Right atrium auricular region (tissue), 2 donors: Measurements from ENCODE around the gene CACNA1G. TPM values are rescaled to one million over a fixed set of nuclear protein-coding genes. Genes with fewer than 3 reads are reported as not detected.
A peak's percentile ranks its signal among the peaks of the same experiment; 100 is the strongest.

Experiments used
- DNase-seq: peaks from one replicate; pipeline ENCODE4 v3.0.0-alpha.2; 2019; ENCODE audit warnings: low spot score
- H3K27ac ChIP-seq, 2 donors: fragments of 200-600 bp; sonication (generic); 1 replicate in 1 of 2; 2 replicates in 1 of 2; pipeline ENCODE4 v1.5.1; 2016 to 2019
- H3K27me3 ChIP-seq, 2 donors: fragments of 200-600 bp; sonication (generic); one replicate each; pipeline versions ENCODE4 v1.5.1 to v1.6.0; 2017 to 2019
- H3K36me3 ChIP-seq: fragments of 200-600 bp; sonication (generic); one replicate; pipeline ENCODE4 v1.5.1; 2016
- H3K4me1 ChIP-seq, 2 donors: fragments of 200-600 bp; sonication (generic); one replicate each; pipeline versions ENCODE4 v1.5.1 to v1.6.0; 2017 to 2019
- H3K4me3 ChIP-seq, 2 donors: fragments of 200-600 bp; sonication (generic); 1 replicate in 1 of 2; 2 replicates in 1 of 2; pipeline ENCODE4 v1.5.1; 2017 to 2019; ENCODE audit warnings: mild to moderate bottlenecking in 1 of 2, moderate library complexity in 1 of 2
- H3K9me3 ChIP-seq, 2 donors: fragments of 200-600 bp; sonication (generic); one replicate each; pipeline ENCODE4 v1.5.1; 2019
- total RNA-seq, 2 donors: library from RNA; depleted of rRNA; stranded (reverse); fragments of >200 nt; gene quantifications; one replicate each; pipeline ENCODE4 v1.1.0, GENCODE V29; 2016
- TF ChIP-seq, protein P1 (sequence below), 2 donors: fragments of 200-600 bp; sonication (generic); IDR thresholded peaks; one replicate each; pipeline ENCODE4 v1.5.1; 2019; ENCODE audit warnings: antibody characterized with exemption in 2 of 2

CACNA1G gene
- total RNA-seq, 2 donors from 2014 or later, result 4.3 to 6.2 TPM

DNA sequence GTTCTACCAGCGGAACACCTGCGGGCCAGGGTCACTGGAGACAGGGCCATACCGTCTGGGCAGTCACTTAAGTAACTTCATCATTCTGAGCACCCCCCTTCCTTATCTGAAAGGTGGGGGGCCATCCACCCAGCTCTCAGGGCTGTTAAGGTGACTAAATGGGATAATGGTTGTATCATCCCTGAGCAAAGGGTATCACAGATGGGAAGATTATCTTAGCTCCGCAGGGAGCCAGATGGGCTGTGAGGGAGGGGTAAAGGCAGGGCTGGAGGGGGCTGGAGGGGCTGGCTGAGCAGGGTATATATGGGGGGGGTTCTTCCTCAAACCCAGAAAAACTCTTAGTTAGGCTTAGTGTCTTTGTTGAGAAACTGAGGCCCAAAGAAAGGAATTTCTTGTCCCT, 2.9 kb upstream of the CACNA1G start:
- peaks cover 4% of the 10 kb centered on the region for H3K36me3 ChIP-seq
- peaks cover 0 to 48% of the 10 kb centered on the region in 2 donors for H3K4me1 ChIP-seq
- no peaks in the 10 kb centered on the region for H3K9me3 ChIP-seq
- H3K4me3 ChIP-seq, result no peak overlapping the region
- H3K27me3 ChIP-seq, result peaks cover 0 to 20% of the 10 kb centered on the region in 2 donors
- DNase-seq, result no peak
- TF ChIP-seq, protein P1, sequence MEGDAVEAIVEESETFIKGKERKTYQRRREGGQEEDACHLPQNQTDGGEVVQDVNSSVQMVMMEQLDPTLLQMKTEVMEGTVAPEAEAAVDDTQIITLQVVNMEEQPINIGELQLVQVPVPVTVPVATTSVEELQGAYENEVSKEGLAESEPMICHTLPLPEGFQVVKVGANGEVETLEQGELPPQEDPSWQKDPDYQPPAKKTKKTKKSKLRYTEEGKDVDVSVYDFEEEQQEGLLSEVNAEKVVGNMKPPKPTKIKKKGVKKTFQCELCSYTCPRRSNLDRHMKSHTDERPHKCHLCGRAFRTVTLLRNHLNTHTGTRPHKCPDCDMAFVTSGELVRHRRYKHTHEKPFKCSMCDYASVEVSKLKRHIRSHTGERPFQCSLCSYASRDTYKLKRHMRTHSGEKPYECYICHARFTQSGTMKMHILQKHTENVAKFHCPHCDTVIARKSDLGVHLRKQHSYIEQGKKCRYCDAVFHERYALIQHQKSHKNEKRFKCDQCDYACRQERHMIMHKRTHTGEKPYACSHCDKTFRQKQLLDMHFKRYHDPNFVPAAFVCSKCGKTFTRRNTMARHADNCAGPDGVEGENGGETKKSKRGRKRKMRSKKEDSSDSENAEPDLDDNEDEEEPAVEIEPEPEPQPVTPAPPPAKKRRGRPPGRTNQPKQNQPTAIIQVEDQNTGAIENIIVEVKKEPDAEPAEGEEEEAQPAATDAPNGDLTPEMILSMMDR (IDR thresholded peaks at IDR 0.05), result no peak
- H3K27ac ChIP-seq, result no peak overlapping the region

DNA sequence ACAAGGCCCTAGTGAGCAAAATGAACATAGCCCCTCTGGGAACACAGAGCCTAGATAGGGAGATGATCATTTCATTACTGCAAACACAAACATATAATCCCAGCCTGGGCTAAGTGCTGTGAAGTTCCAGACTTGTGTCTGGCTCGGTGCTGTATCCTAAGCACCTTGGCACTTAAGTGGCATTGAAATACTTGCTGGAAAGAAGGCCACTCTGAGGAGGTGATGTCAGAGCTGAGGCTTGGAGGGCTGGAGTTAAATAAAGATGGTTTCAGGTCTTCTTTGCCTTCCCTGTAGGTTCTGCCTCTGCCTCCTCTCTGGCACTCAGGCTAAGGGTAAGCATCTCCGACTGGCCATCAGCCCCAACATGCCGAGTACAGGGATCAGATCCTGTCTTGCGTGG, 2.4 kb upstream of the CACNA1G start:
- TF ChIP-seq, protein P1 (IDR thresholded peaks at IDR 0.05), result no peak
- no peaks in the 10 kb centered on the region for H3K9me3 ChIP-seq
- no peak overlapping the region for H3K27ac ChIP-seq
- no peak overlapping the region for H3K4me3 ChIP-seq
- peaks cover 4% of the 10 kb centered on the region for H3K36me3 ChIP-seq
- H3K27me3 ChIP-seq, result peaks cover 0 to 20% of the 10 kb centered on the region in 2 donors
- DNase-seq, result no peak
- H3K4me1 ChIP-seq, result peaks cover 0 to 48% of the 10 kb centered on the region in 2 donors

DNA sequence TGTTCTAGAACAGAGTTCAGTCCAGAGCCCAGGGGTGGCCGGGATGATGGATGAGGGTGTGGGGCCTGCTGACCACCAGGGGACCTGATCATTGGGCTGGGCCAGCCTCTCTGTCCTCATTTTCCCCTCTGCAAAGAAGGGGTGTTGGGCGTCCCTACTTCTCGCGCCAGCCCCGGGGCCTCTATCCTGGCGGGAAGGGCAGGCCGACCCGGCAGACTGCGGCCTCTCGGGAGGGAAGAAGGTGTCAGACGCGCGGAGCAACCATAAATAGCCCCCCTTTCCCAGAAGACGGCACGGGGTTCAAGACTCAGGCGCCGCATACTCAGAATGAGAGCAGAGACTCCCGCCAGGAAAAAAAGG, 2.0 kb upstream of the CACNA1G start:
- no peak overlapping the region for H3K27ac ChIP-seq
- DNase-seq, result no peak
- H3K27me3 ChIP-seq, result peaks cover 0 to 20% of the 10 kb centered on the region in 2 donors
- TF ChIP-seq, protein P1 (IDR thresholded peaks at IDR 0.05), result no peak
- no peak overlapping the region for H3K4me3 ChIP-seq
- H3K4me1 ChIP-seq, result peaks cover 0 to 48% of the 10 kb centered on the region in 2 donors
- H3K9me3 ChIP-seq, result no peaks in the 10 kb centered on the region
- peaks cover 4% of the 10 kb centered on the region for H3K36me3 ChIP-seq

DNA sequence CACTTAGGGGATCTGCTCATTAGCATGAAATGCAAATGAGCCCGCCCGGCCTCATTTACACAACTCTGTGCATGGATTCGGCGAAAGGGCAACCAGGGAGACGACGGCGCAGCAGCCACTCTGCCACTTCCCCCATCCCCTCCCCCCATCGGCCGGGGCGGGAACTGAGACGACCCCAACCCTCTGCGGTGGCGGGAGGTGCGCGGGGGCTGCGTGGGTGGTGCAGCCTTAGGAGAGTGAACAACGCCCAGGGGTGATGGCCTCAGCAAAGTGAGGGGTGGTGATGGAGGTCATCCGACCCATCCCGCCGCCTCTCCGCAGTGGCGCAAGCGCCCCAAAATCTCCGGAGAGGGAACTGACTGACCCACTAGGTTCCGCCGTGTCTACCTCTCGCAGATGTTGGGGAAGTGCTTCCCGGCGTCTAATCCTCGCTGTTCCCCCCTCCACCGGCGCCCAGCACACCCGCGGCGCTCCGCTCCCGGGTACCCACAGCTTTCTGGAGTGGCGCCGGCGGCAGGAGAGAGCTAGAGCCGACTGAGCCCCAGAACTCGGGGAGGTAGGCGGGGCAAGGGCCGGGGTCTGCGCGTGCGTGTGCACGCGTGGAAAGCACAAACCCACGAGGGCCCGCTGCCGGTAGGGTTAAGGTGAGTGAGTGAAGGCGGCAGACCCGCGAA, 1.4 kb upstream of the CACNA1G start:
- TF ChIP-seq, protein P1 (IDR thresholded peaks at IDR 0.05), result no peak

DNA sequence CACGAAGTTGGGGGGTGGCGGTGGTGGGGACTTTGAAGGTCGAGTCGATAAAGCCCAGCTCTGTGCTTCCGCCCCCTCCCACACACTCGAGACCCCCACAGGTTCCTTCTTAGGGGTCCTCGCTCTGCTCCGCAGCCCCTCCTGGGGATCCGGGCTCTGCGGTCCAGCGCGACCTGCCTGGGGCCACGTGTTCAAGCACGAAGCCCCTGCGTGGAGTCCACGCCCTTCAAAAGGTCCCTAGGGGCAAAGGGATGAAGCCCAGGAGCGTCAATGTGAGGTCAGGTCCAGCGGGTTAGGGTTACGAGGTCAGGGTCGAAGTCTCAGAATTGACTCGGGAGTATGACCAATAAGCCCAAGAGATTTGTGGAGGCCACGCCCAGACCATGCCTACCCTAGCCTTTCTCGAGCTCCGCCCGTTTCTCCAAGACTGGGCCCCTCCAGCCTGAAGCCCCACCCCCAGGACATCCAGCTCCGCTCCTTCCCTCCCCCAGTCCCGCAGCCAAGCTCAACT, 786 bp upstream of the CACNA1G start:
- Histone ChIP-seq H3K9me3 (no peaks in the 10 kb centered on the region), H3K4me1 (peaks cover 0 to 52% of the 10 kb centered on the region in 2 donors), H3K27me3 (peaks cover 0 to 20% of the 10 kb centered on the region in 2 donors), H3K4me3 (peak overlapping the region; percentile 44 to 65), H3K36me3 (peaks cover 4% of the 10 kb centered on the region), H3K27ac (peak overlapping the region in 1 of 2 donors; percentile 38)
- DNase-seq, result peak; percentile 71
- TF ChIP-seq, protein P1 (IDR thresholded peaks at IDR 0.05), result no peak

More for the DNA sequence above, 1.4 kb upstream of the CACNA1G start:
- H3K4me3 ChIP-seq, result peak overlapping the region in 1 of 2 donors; percentile 65
- peaks cover 4% of the 10 kb centered on the region for H3K36me3 ChIP-seq
- peaks cover 0 to 48% of the 10 kb centered on the region in 2 donors for H3K4me1 ChIP-seq
- no peak overlapping the region for H3K27ac ChIP-seq
- DNase-seq, result no peak
- peaks cover 0 to 20% of the 10 kb centered on the region in 2 donors for H3K27me3 ChIP-seq
- no peaks in the 10 kb centered on the region for H3K9me3 ChIP-seq
